Activated CD4-positive, CD25-positive, alpha-beta regulatory T cell treated with anti-CD3 and anti-CD28 coated beads, Interleukin-2, amount 50 U/mL, for 24 hours (primary cell): Measurements from ENCODE around the gene U2AF2.
A peak's percentile ranks its signal among the peaks of the same experiment; 100 is the strongest.

Experiments used
- ATAC-seq, 2 donors: fragments of 150-1000 bp; cut with Tn5 transposase; one replicate each; pipeline ENCODE4 v1.10.0; 2021; ENCODE audit warnings: mild to moderate bottlenecking in 1 of 2, moderate library complexity in 1 of 2

The U2AF2 gene

DNA sequence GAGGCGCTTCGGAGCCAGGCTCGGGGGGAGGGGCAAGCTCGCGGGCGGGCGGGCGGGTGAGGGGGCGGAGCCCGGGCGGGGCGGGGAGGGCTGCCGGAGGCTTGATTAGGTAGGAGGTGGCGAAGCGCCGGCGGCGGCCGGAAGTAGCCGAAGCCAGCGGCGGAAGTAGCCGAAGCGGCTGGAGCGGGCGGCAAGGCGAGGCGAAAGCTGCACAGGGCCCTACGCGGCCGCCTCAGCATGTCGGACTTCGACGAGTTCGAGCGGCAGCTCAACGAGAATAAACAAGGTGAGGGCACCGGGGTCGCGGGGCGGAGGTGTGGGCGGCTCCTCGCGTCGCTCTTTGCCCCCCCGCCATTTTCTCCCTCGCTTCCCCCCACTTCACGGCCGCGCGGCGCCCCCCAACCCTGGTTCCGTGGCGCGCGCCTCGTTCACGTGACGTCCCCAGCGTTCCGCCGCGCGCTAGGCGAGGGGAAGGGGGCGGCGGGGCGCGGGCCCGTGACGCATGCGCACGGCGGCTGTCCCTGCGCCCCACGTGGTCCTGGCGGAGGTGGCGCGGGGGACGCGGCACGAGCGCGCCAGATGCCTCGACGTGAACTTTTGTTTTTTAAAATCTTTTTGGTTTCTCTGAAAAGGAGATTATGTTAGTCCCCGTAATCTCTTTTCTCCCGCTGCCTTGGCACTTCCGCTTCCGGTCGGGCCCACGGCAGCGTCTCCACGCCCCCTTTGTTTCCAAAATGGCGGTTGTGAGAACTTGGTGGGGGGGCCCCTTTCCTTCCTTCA, at the start of gene U2AF2:
Gene U2AF2, plus strand, starts transcription at position 168 of the 780 bp plus-strand sequence. Its CDS starts 70 bp downstream, at position 238.
- peak; percentile 40 to 48 for ATAC-seq

DNA sequence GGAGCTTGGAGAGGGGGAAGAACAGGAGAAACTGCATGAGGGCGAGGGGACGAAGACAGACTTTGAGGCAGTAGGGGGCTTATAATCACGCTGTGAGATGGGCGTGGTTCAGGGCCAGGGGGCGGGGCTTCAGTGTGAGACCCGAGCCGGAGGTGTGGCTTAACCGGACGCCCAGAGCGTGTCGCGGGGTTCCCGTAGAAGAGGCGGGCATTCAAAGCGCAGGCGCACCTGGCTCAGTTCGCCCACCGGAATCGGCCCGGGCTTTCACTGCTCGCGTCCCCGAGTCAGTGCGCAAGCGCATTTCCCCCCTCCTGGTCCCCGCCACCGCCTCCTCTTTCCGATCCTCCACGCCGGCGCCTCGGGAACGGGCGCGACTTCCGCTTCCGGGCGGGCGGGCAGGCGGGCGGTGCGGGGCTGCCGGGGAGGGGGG, 49.6 kb upstream of the U2AF2 start:
- ATAC-seq: peak; percentile 76 to 83

- ATAC-seq: peak; percentile 37 to 41
These were observed 49.0 kb upstream of the U2AF2 start, which contains the start of gene ZNF865 for GRCh38 chr19:55605637-55606470. Gene ZNF865, plus strand, starts transcription at chr19:55605647. Its CDS starts 7,972 bp downstream, at chr19:55613619.

DNA sequence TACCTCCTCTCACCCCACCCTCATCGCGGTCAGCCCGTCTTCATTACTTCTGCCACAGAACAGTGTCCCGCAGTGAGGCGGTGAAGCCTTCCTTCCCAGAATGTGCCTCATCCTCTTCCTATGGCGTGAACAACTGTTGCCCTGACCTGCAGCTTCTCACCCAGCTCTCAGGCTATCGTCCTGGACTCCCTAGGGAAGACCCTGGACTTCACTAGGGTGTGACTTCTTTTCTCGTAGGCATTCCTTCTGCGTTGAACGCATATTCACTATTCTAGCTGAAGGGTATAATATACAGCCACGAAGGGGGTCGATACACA, 48.4 kb upstream of the U2AF2 start:
- ATAC-seq: no peak

GRCh38 chr19:55606817-55607216, 48.0 kb upstream of the U2AF2 start:
- ATAC-seq: no peak

DNA sequence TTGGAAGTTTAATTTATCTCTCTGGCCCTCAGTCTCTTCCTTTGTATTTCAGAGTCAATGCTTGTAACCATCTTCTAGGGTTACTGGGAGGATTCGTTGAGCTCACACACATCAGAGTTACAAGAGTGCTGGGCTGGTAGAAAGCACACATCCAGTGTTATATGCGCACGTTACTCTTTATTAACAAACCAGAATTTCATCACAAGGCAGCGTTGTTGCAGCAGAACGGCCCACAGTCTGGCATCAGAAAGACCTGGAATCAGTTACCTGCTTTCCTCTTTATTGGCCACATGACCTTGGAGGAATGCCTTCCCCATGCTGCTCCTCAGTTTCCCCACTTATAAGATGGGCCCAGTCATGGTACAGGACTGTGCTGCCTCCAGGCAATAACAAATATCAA, 45.5 kb upstream of the U2AF2 start:
- ATAC-seq: no peak

DNA sequence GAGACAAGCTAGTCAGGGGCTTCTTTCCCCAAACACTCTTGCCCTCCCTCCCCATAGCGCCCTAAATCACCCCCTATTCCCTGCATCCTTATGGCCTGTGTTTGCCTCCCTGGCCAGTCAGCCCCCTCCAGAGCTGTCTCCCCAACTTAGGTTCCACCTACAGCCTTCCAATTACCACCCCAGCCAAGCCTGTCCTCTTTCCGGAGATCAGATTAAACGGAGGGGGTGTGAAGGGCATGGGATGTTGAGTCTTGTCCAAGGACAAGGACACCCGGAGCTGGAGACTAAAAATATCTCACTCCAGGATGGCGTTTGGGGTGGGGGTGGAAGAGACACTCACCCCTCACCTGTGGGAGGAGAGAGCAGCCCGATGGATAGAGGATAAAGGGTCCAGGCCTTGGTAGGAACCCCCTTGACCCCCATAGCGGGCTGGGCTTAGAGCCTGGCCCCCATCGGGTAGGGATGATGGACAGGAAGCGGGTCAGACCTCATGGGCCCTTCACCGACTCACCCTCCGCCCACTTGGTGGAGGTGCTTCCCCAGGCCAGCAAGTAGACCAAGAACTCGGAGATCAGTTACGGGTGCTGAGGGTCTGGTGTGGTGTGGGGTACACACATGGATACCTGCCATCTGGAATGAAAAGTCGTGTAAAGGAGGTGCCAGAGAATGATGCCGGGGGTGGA, 43.4 kb upstream of the U2AF2 start:
- ATAC-seq: no peak

GRCh38 chr19:55611983-55612645, 42.7 kb upstream of the U2AF2 start:
- no peak for ATAC-seq

GRCh38 chr19:55613396-55613795, 41.4 kb upstream of the U2AF2 start:
- no peak for ATAC-seq

GRCh38 chr19:55613930-55614710, 40.7 kb upstream of the U2AF2 start:
- ATAC-seq: no peak

DNA sequence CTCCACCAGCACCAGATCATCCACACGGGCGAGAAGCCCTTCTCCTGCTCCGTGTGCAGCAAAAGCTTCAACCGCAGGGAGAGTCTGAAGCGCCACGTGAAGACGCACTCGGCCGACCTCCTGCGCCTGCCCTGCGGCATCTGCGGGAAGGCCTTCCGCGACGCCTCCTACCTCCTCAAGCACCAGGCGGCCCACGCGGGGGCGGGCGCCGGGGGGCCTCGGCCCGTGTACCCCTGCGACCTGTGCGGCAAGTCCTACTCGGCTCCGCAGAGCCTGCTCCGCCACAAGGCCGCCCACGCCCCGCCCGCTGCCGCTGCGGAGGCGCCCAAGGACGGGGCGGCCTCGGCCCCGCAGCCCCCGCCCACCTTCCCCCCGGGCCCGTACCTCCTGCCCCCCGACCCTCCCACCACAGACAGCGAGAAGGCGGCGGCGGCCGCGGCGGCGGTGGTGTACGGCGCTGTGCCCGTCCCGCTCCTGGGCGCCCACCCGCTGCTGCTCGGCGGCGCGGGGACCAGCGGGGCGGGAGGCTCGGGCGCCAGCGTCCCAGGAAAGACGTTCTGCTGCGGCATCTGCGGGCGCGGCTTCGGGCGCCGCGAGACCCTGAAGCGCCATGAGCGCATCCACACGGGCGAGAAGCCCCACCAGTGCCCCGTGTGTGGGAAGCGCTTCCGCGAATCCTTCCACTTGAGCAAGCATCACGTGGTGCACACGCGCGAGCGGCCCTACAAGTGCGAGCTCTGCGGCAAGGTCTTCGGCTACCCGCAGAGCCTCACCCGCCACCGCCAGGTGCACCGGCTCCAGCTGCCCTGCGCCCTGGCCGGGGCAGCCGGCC, 39.9 kb upstream of the U2AF2 start:
- no peak for ATAC-seq

- ATAC-seq: no peak
These were observed 39.1 kb upstream of the U2AF2 start for GRCh38 chr19:55615543-55616394.

DNA sequence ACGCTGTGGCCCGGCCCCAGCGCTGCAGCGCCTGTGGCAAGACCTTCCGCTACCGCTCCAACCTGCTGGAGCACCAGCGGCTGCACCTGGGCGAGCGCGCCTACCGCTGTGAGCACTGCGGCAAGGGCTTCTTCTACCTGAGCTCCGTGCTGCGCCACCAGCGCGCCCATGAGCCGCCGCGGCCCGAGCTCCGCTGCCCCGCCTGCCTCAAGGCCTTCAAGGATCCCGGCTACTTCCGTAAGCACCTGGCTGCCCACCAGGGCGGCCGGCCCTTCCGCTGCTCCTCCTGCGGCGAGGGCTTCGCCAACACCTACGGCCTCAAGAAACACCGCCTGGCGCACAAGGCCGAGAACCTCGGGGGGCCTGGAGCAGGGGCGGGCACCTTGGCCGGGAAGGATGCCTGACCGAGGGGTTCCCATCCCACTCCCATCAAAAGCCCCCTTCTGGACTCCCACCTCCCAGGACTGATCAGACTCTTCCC, 38.4 kb upstream of the U2AF2 start:
- ATAC-seq: no peak

GRCh38 chr19:55617426-55617825, 37.4 kb upstream of the U2AF2 start:
- ATAC-seq: no peak

GRCh38 chr19:55618426-55618825, 36.4 kb upstream of the U2AF2 start:
- ATAC-seq: no peak

GRCh38 chr19:55619286-55619685, 35.5 kb upstream of the U2AF2 start:
- no peak for ATAC-seq

DNA sequence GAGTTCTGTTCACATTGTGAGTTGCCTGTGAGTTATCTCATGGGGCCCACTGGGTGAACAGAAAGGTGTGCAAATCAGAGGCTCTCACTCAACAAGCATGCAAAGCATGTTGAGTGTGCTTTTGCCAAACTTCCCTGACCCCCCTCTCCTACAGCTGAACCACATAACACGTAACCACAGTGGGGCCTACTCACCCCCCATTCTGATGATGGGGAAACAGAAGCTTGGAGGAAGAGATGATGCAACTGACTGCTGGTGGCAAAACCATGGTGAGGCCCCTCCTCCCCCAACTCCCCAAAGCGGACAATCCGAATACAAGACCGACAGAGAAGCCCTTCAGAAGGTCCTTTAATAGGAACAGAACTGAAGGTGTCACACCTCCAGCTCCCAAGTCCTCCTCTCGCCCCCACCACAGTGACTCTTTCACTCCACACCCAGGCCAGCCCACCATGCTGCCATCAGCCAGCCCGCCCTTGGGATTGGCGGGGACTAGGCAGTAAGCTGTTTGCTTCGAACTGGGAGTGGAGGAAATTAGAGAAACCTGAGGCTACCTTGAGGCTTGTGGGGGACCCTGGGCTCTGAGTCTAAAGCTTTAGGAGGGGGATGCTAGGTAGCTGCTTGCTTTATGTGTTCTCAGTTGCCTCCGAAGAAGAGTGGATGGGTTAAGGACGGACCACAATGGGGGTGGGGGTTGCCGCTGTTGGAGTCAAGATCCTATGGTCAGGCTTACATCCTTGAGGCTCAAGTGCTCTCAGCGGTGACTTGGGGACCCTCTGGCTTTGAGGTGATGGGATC, 34.2 kb upstream of the U2AF2 start:
- ATAC-seq: no peak

- no peak for ATAC-seq
These were observed 33.6 kb upstream of the U2AF2 start for GRCh38 chr19:55621205-55621672.
